ENCODE data around the gene CHRM4. TPM values are rescaled to one million over a fixed set of nuclear protein-coding genes. Genes with fewer than 3 reads are reported as not detected.

The CHRM4 gene
- polyA plus RNA-seq, 1 experiment: 0.10 TPM

DNA sequence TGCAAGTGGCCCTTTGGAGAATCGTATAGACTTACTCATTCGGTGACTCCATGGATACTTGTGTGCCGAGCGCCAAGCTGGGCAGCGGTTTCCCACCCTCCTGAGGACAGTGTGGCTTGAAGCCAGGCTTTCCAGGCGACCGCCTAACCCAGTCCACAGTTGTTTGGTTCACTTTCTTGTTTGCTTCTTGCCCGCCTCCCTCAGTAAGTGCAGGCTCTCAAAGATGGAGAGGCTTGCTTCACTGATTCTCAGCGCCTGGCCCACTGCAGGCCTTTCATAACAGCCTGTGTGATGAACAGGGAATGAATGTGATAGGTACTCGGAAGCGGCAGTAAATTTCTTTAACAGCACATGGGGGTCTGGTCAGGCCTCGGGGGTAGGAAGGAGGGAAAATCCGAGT is 21.3 kb downstream of the CHRM4 start:
- CTCF ChIA-PET: interaction anchor here (1.2 to 11.2 kb wide), 7 partner anchors 7 to 131 kb away, joined by 3 to 162 read pairs (median 19); partner anchors contain the start of gene DGKZ
- H3K36me3 ChIP-seq (ENCODE audit: control insufficient read depth, insufficient read depth, low read length): peaks cover 16% of the 10 kb centered on the region
- H3K4me3 ChIP-seq (ENCODE audit: low read depth, low read length): no peak overlapping the region
- DNase-seq (ENCODE audit: low read depth): no peak
- TF ChIP-seq, protein P1, sequence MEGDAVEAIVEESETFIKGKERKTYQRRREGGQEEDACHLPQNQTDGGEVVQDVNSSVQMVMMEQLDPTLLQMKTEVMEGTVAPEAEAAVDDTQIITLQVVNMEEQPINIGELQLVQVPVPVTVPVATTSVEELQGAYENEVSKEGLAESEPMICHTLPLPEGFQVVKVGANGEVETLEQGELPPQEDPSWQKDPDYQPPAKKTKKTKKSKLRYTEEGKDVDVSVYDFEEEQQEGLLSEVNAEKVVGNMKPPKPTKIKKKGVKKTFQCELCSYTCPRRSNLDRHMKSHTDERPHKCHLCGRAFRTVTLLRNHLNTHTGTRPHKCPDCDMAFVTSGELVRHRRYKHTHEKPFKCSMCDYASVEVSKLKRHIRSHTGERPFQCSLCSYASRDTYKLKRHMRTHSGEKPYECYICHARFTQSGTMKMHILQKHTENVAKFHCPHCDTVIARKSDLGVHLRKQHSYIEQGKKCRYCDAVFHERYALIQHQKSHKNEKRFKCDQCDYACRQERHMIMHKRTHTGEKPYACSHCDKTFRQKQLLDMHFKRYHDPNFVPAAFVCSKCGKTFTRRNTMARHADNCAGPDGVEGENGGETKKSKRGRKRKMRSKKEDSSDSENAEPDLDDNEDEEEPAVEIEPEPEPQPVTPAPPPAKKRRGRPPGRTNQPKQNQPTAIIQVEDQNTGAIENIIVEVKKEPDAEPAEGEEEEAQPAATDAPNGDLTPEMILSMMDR (IDR thresholded peaks at IDR 0.05; ENCODE audit: insufficient read depth, low read depth, low read length): no peak
- POLR2A ChIA-PET: no interaction called here
- no peaks in the 10 kb centered on the region for H3K27me3 ChIP-seq (ENCODE audit: control insufficient read depth, insufficient read depth, low read length)

DNA sequence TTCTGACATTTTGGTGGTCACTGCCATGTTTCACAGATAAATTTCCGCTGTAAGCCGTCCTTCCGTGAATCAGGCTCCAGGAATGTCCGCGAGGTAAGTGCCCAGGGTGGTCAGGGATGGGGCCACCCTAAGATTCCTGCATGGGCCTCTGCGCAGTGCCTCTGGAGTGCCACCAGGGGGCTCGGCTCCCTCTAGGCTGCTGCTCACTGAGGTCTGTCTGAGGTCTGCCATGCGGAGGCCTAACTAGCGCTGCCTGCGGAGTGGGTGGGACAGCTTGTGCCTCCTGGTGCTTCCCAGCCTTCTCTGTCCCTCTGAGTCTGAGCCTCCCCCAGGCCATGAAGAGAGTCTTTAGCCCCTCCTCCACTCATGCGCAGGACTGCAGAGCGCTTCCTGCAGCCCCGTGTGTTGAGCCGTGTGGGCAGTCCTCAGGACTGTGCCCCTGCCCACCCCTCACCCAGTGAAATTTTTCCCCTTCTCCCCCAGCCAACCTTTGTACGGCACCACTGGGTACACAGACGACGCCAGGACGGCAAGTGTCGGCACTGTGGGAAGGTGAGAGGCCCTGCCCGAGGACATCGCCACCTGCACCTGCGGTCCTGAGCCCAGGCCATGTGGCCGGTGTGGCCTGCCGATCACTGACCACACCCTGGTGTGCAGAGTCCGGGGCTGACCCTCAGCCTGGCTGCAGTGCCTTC is 22.0 kb downstream of the CHRM4 start:
- Histone ChIP-seq H3K4me3 (ENCODE audit: low read depth, low read length) (no peak overlapping the region), H3K27me3 (ENCODE audit: control insufficient read depth, insufficient read depth, low read length) (no peaks in the 10 kb centered on the region), H3K36me3 (ENCODE audit: control insufficient read depth, insufficient read depth, low read length) (peaks cover 13% of the 10 kb centered on the region)
- CTCF ChIA-PET: interaction anchor here (1.0 to 11.2 kb wide), 13 partner anchors 8 to 274 kb away, joined by 3 to 162 read pairs (median 4); partner anchors contain the start of genes ATG13, CHRM4 and DGKZ
- TF ChIP-seq, protein P1 (IDR thresholded peaks at IDR 0.05; ENCODE audit: insufficient read depth, low read depth, low read length): peak; percentile 99
- DNase-seq (ENCODE audit: low read depth): no peak
- POLR2A ChIA-PET: no interaction called here

DNA sequence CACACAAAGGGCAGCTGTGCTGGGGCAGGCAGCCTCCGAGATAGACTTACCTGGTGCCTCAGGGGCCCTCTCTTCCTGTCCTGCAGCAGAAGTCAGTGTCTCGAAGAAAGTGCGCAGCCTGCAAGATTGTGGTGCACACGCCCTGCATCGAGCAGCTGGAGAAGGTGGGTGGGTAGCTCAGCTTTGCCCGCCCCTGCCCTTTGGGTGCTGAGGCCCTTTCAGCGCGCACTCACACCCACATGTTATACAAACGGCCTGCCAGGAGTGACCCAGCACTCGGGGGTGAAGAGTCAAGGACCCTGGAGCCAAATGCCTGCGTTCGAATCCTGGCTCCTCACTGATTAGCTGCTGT is 23.7 kb downstream of the CHRM4 start:
- no peak for DNase-seq (ENCODE audit: low read depth)
- POLR2A ChIA-PET: no interaction called here
- TF ChIP-seq, protein P1 (IDR thresholded peaks at IDR 0.05; ENCODE audit: insufficient read depth, low read depth, low read length): no peak
- H3K4me3 ChIP-seq (ENCODE audit: low read depth, low read length): no peak overlapping the region
- peaks cover 11% of the 10 kb centered on the region for H3K36me3 ChIP-seq (ENCODE audit: control insufficient read depth, insufficient read depth, low read length)
- H3K27me3 ChIP-seq (ENCODE audit: control insufficient read depth, insufficient read depth, low read length): no peaks in the 10 kb centered on the region
- CTCF ChIA-PET: interaction anchor here (0.6 to 11.2 kb wide), 17 partner anchors 9 to 263 kb away, joined by 3 to 162 read pairs (median 3); partner anchors contain the start of gene DGKZ

DNA sequence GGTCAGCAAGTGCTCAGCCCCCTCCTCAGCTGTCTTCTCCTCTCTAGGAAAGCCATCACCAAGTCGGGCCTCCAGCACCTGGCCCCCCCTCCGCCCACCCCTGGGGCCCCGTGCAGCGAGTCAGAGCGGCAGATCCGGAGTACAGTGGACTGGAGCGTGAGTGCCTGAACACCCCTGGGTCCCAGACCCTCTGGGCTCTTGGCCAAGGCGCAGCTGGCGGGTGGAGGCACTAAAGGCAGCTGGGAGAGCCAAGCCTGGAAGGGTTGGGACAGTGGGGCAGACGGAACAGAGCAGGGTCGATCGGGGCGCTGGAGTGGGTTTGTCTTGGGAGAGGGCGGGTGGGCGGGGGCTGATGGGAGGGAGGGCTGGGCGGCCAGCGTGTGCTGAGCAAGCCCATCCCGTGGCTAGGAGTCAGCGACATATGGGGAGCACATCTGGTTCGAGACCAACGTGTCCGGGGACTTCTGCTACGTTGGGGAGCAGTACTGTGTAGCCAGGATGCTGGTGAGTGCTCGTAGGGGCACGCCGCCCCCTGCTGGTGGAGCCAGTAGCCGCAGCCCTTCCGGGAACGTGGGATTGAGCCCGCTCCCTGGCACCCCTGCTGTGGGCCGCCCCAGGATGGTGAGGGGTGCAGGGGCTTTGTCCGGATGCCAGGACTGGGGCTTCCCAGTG is 24.2 kb downstream of the CHRM4 start:
- TF ChIP-seq, protein P1 (IDR thresholded peaks at IDR 0.05; ENCODE audit: insufficient read depth, low read depth, low read length): peak; percentile 90
- POLR2A ChIA-PET: no interaction called here
- CTCF ChIA-PET: interaction anchor here (0.6 to 11.2 kb wide), 12 partner anchors 8 to 263 kb away, joined by 3 to 162 read pairs (median 10); partner anchors contain the start of gene DGKZ
- H3K36me3 ChIP-seq (ENCODE audit: control insufficient read depth, insufficient read depth, low read length): peaks cover 11% of the 10 kb centered on the region
- no peak overlapping the region for H3K4me3 ChIP-seq (ENCODE audit: low read depth, low read length)
- H3K27me3 ChIP-seq (ENCODE audit: control insufficient read depth, insufficient read depth, low read length): no peaks in the 10 kb centered on the region
- DNase-seq (ENCODE audit: low read depth): no peak

DNA sequence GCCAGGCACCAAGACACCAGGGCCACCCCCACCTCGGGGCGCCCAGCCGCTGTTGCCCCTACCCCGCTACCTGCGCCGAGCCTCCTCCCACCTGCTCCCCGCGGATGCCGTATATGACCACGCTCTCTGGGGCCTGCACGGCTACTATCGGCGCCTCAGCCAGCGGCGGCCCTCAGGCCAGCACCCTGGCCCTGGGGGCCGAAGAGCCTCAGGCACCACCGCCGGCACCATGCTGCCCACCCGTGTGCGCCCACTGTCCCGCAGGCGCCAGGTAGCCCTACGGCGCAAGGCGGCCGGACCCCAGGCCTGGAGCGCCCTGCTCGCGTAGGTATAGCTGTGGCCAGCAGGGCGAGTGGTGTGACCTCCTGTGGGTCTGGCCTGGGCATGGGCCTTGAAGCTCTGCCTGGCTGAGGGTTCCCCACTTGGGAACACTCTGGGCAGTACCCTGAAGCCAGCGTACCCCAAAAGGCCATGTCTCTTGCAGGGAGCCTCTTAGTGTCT is 24.9 kb downstream of the CHRM4 start:
- CTCF ChIA-PET: interaction anchor here (1.0 to 11.2 kb wide), 4 partner anchors 11 to 128 kb away, joined by 3 to 162 read pairs (median 33); partner anchors contain the start of gene DGKZ

More for the DNA sequence above, 24.9 kb downstream of the CHRM4 start:
- Histone ChIP-seq H3K27me3 (ENCODE audit: control insufficient read depth, insufficient read depth, low read length) (no peaks in the 10 kb centered on the region), H3K4me3 (ENCODE audit: low read depth, low read length) (no peak overlapping the region), H3K36me3 (ENCODE audit: control insufficient read depth, insufficient read depth, low read length) (peaks cover 6% of the 10 kb centered on the region)
- TF ChIP-seq, protein P1 (IDR thresholded peaks at IDR 0.05; ENCODE audit: insufficient read depth, low read depth, low read length): no peak
- POLR2A ChIA-PET: no interaction called here
- no peak for DNase-seq (ENCODE audit: low read depth)
